Measurements from ENCODE around the gene MEMO1. TPM values are rescaled to one million over a fixed set of nuclear protein-coding genes. Genes with fewer than 3 reads are reported as not detected.

The MEMO1 gene
- total and polyA plus RNA-seq, 2 donors from 2014 or later, result 22.2 to 28.6 TPM

- DNase-seq, result peak in 3 of 5 donors; percentile 26 to 51 (median 38)
- TF ChIP-seq CTCF (IDR thresholded peaks at IDR 0.05; ENCODE audit: borderline replicate concordance, extremely low read depth, insufficient read depth), result no peak
- Histone ChIP-seq H3K4me3 (ENCODE audit: low read length in 3 of 3) (peak overlapping the region; percentile 71 to 77 (median 72)), H3K36me3 (ENCODE audit: control insufficient read depth in 2 of 3, insufficient read depth in 3 of 3, low read length in 3 of 3) (no peaks in the 10 kb centered on the region), H3K9ac (ENCODE audit: low read length in 3 of 3) (peak overlapping the region; percentile 29 to 60 (median 51)), H3K27me3 (ENCODE audit: control insufficient read depth, insufficient read depth, low read length) (no peaks in the 10 kb centered on the region), H3K4me1 (ENCODE audit: control insufficient read depth in 2 of 3, insufficient read depth in 2 of 3, low read depth in 1 of 3, low read length in 3 of 3) (peaks cover 0 to 7% (median 4%) of the 10 kb centered on the region in 3 donors), H3K9me3 (ENCODE audit: control insufficient read depth in 2 of 3, insufficient read depth in 1 of 3, low read length in 3 of 3) (no peaks in the 10 kb centered on the region), H3K27ac (ENCODE audit: low read depth in 2 of 2, low read length in 2 of 2) (peak overlapping the region in 1 of 2 donors; percentile 72)
- intact Hi-C loops (cut with DNase I), result no loop called here
- FAIRE-seq, result no peak
Measured at GRCh38 chr2:32008805-32009515, 1.8 kb downstream of the MEMO1 start.

- Histone ChIP-seq H3K27ac (ENCODE audit: low read depth in 2 of 2, low read length in 2 of 2) (no peak overlapping the region), H3K36me3 (ENCODE audit: control insufficient read depth in 2 of 3, insufficient read depth in 3 of 3, low read length in 3 of 3) (no peaks in the 10 kb centered on the region), H3K4me1 (ENCODE audit: control insufficient read depth in 2 of 3, insufficient read depth in 2 of 3, low read depth in 1 of 3, low read length in 3 of 3) (peaks cover 0 to 7% (median 4%) of the 10 kb centered on the region in 3 donors), H3K4me3 (ENCODE audit: low read length in 3 of 3) (no peak overlapping the region), H3K9me3 (ENCODE audit: control insufficient read depth in 2 of 3, insufficient read depth in 1 of 3, low read length in 3 of 3) (no peaks in the 10 kb centered on the region), H3K27me3 (ENCODE audit: control insufficient read depth, insufficient read depth, low read length) (no peaks in the 10 kb centered on the region), H3K9ac (ENCODE audit: low read length in 3 of 3) (no peak overlapping the region)
- DNase-seq, result no peak
- no peak for FAIRE-seq
- intact Hi-C loops (cut with DNase I), result no loop called here
- TF ChIP-seq CTCF (IDR thresholded peaks at IDR 0.05; ENCODE audit: borderline replicate concordance, extremely low read depth, insufficient read depth), result no peak
Measured at GRCh38 chr2:32007121-32007391, 3.8 kb downstream of the MEMO1 start.

- Histone ChIP-seq H3K27me3 (ENCODE audit: control insufficient read depth, insufficient read depth, low read length) (no peaks in the 10 kb centered on the region), H3K4me1 (ENCODE audit: control insufficient read depth in 2 of 3, insufficient read depth in 2 of 3, low read depth in 1 of 3, low read length in 3 of 3) (peaks cover 0 to 7% (median 4%) of the 10 kb centered on the region in 3 donors), H3K27ac (ENCODE audit: low read depth in 2 of 2, low read length in 2 of 2) (no peak overlapping the region), H3K9me3 (ENCODE audit: control insufficient read depth in 2 of 3, insufficient read depth in 1 of 3, low read length in 3 of 3) (no peaks in the 10 kb centered on the region), H3K9ac (ENCODE audit: low read length in 3 of 3) (no peak overlapping the region), H3K36me3 (ENCODE audit: control insufficient read depth in 2 of 3, insufficient read depth in 3 of 3, low read length in 3 of 3) (no peaks in the 10 kb centered on the region), H3K4me3 (ENCODE audit: low read length in 3 of 3) (no peak overlapping the region)
- DNase-seq (no peak), FAIRE-seq (no peak)
- intact Hi-C loops (cut with DNase I), result no loop called here
- no peak for TF ChIP-seq CTCF (IDR thresholded peaks at IDR 0.05; ENCODE audit: borderline replicate concordance, extremely low read depth, insufficient read depth)
Measured at GRCh38 chr2:32005371-32005976, 5.3 kb downstream of the MEMO1 start.
